GM23338 (cell line): Measurements from ENCODE around the gene DVL2.

Source experiments
- CTCF ChIP-seq, 2 experiments: fragments of 200-600 bp in 1 of 2; sonication (generic) in 1 of 2; conservative IDR thresholded peaks; 2 replicates each; pipeline versions ENCODE4 v1.5.1 to v1.6.1; 2016 to 2017; ENCODE audit warnings: antibody characterized with exemption in 2 of 2, low read depth in 2 of 2, mild to moderate bottlenecking in 2 of 2, moderate library complexity in 1 of 2
- EZH2 ChIP-seq: fragments of 200-600 bp; sonication (generic); IDR thresholded peaks from one replicate; pipeline ENCODE4 v1.8.0; 2017; ENCODE audit warnings: antibody characterized with exemption, mild to moderate bottlenecking, low read depth; ENCODE audit not compliant: unreplicated experiment
- EZH2phosphoT487 ChIP-seq: fragments of 200-600 bp; sonication (generic); IDR thresholded peaks from one replicate; pipeline ENCODE4 v1.8.1; 2018; ENCODE audit warnings: antibody characterized with exemption; ENCODE audit not compliant: unreplicated experiment
- NANOG ChIP-seq: IDR thresholded peaks from 2 replicates; pipeline ENCODE4 v1.6.1; 2016; ENCODE audit warnings: antibody characterized with exemption, borderline replicate concordance
- POLR2AphosphoS5 ChIP-seq: IDR thresholded peaks from 2 replicates; pipeline ENCODE4 v1.6.1; 2016; ENCODE audit warnings: antibody characterized with exemption, low read depth
- REST ChIP-seq: IDR thresholded peaks from one replicate; pipeline ENCODE4 v1.6.1; 2018; ENCODE audit warnings: antibody characterized with exemption; ENCODE audit not compliant: unreplicated experiment
- ZNF114 ChIP-seq: fragments of 250-450 bp; sonication (Bioruptor Pico); IDR thresholded peaks from 2 replicates; pipeline ENCODE4 v1.5.0; 2020; ENCODE audit warnings: mild to moderate bottlenecking, moderate library complexity
- ZNF331 ChIP-seq: fragments of 250-450 bp; sonication (Bioruptor Pico); IDR thresholded peaks from 2 replicates; pipeline ENCODE4 v1.5.0; 2020; ENCODE audit warnings: low read depth, mild to moderate bottlenecking, moderate library complexity
- ZNF462 ChIP-seq: fragments of 250-450 bp; sonication (Bioruptor Pico); IDR thresholded peaks from 2 replicates; pipeline ENCODE4 v1.5.0; 2020; ENCODE audit warnings: mild to moderate bottlenecking, moderate library complexity

- no peak for TF ChIP-seq CTCF (conservative IDR thresholded peaks at IDR 0.05; ENCODE audit: low read depth in 2 of 2)
- TF ChIP-seq ZNF114 (CRISPR knock-in tag): no peak
- TF ChIP-seq POLR2AphosphoS5: no peak
- TF ChIP-seq EZH2: no peak
- TF ChIP-seq EZH2phosphoT487: no peak
- no peak for TF ChIP-seq REST
- TF ChIP-seq ZNF331 (CRISPR knock-in tag): no peak
- no peak for TF ChIP-seq NANOG
- no peak for TF ChIP-seq ZNF462 (CRISPR knock-in tag)
Measured at GRCh38 chr17:7282752-7283321, 48.5 kb upstream of the DVL2 start.
